Activated B cell treated with CpG ODN at 0.5 μM for 24 hours (primary cell): Measurements from ENCODE around the gene GNG3. TPM values are rescaled to one million over a fixed set of nuclear protein-coding genes. Genes with fewer than 3 reads are reported as not detected.
"Not testable (repeated sequence)": the region's sequence is repeated elsewhere in the genome, so short reads cannot be mapped to it uniquely, and the experiment has no call there.

ENCODE experiments used
- ATAC-seq: fragments of 200-7000 bp; cut with Tn5 transposase; one replicate; pipeline ENCODE4 v1.10.0; 2021; ENCODE audit warnings: low read depth, mild to moderate bottlenecking, moderate library complexity
- CTCF ChIA-PET: fragments of 350-600 bp; sonication (Branson Sonifier 250); formaldehyde crosslinking; loops from one replicate; lab custom pipeline; 2021; ENCODE audit warnings: antibody characterized with exemption; lab: Charles Lee
- POLR2A ChIA-PET: fragments of 350-600 bp; sonication (Branson Sonifier 250); formaldehyde crosslinking; loops from one replicate; lab custom pipeline; 2021; ENCODE audit warnings: antibody characterized with exemption; lab: Charles Lee
- DNase-seq: peaks from one replicate; pipeline ENCODE4 v3.0.0; 2022
- H3K27ac Mint-ChIP-seq: one replicate; pipeline ENCODE4 v1.8.0; 2020; ENCODE audit warnings: mixed read lengths
- H3K27me3 Mint-ChIP-seq: one replicate; pipeline ENCODE4 v1.8.0; 2021; ENCODE audit warnings: mixed read lengths
- H3K36me3 Mint-ChIP-seq: one replicate; pipeline ENCODE4 v1.8.0; 2021; ENCODE audit warnings: low read depth, mixed read lengths
- H3K4me1 Mint-ChIP-seq: one replicate; pipeline ENCODE4 v1.8.0; 2021; ENCODE audit warnings: mixed read lengths
- H3K4me3 Mint-ChIP-seq: one replicate; pipeline ENCODE4 v1.8.0; 2020; ENCODE audit warnings: mild to moderate bottlenecking, mixed read lengths
- H3K9me3 Mint-ChIP-seq: one replicate; pipeline ENCODE4 v1.8.0; 2020; ENCODE audit warnings: mixed read lengths
- intact Hi-C: fragments of 100-400 bp; cut with micrococcal nuclease; formaldehyde crosslinking; loops from one replicate; pipeline ENCODE4 v1.15.1; 2024
- total RNA-seq: library from RNA; stranded (reverse); gene quantifications from 2 replicates; pipeline ENCODE4 v1.2.3, GENCODE V29; 2022
- TF ChIP-seq, protein P1 (sequence below): fragments of 200-600 bp; IDR thresholded peaks from one replicate; pipeline ENCODE4 v1.8.0; 2022; ENCODE audit warnings: antibody characterized with exemption, mild to moderate bottlenecking

The GNG3 gene
- total RNA-seq, 1 donor from 2014 or later: 1.8 TPM

DNA sequence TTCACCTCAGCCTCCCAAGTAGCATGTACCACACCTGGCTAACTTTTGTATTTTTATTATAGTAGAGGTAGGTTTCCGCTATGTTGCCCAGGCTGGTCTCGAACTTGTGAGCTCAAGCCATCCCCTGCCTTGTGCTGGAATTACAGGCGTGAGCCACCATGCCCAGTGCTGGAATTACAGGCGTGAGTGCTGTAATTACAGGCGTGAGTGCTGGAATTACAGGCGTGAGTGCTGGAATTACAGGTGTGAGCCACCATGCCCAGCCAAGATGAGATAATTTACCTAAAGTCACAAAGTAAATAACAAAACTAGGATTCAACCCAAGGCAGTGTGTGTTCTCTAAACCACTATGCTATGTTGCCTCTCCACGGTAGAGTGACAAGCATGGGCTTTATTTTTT is 25.0 kb upstream of the GNG3 start:
- ChIA-PET POLR2A (interaction anchor here (0.6 to 3.1 kb wide), 2 partner anchors 10 to 173 kb away, joined by 3 to 18 read pairs; partner anchors contain the start of genes LBHD1 and UQCC3), CTCF (interaction anchor here (2.6 kb wide), 1 partner anchor 12 kb away, joined by 7 read pairs; no protein-coding TSS in a partner anchor)
- H3K4me1 Mint-ChIP-seq: peaks cover 25% of the 10 kb centered on the region
- peaks cover 4% of the 10 kb centered on the region for H3K27me3 Mint-ChIP-seq
- no peak for DNase-seq
- H3K36me3 Mint-ChIP-seq: peaks cover 13% of the 10 kb centered on the region
- no peak overlapping the region for H3K27ac Mint-ChIP-seq
- no peaks in the 10 kb centered on the region for H3K9me3 Mint-ChIP-seq
- TF ChIP-seq, protein P1, sequence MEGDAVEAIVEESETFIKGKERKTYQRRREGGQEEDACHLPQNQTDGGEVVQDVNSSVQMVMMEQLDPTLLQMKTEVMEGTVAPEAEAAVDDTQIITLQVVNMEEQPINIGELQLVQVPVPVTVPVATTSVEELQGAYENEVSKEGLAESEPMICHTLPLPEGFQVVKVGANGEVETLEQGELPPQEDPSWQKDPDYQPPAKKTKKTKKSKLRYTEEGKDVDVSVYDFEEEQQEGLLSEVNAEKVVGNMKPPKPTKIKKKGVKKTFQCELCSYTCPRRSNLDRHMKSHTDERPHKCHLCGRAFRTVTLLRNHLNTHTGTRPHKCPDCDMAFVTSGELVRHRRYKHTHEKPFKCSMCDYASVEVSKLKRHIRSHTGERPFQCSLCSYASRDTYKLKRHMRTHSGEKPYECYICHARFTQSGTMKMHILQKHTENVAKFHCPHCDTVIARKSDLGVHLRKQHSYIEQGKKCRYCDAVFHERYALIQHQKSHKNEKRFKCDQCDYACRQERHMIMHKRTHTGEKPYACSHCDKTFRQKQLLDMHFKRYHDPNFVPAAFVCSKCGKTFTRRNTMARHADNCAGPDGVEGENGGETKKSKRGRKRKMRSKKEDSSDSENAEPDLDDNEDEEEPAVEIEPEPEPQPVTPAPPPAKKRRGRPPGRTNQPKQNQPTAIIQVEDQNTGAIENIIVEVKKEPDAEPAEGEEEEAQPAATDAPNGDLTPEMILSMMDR: no peak
- intact Hi-C loops: no loop called here
- H3K4me3 Mint-ChIP-seq: no peak overlapping the region
- ATAC-seq: no peak

DNA sequence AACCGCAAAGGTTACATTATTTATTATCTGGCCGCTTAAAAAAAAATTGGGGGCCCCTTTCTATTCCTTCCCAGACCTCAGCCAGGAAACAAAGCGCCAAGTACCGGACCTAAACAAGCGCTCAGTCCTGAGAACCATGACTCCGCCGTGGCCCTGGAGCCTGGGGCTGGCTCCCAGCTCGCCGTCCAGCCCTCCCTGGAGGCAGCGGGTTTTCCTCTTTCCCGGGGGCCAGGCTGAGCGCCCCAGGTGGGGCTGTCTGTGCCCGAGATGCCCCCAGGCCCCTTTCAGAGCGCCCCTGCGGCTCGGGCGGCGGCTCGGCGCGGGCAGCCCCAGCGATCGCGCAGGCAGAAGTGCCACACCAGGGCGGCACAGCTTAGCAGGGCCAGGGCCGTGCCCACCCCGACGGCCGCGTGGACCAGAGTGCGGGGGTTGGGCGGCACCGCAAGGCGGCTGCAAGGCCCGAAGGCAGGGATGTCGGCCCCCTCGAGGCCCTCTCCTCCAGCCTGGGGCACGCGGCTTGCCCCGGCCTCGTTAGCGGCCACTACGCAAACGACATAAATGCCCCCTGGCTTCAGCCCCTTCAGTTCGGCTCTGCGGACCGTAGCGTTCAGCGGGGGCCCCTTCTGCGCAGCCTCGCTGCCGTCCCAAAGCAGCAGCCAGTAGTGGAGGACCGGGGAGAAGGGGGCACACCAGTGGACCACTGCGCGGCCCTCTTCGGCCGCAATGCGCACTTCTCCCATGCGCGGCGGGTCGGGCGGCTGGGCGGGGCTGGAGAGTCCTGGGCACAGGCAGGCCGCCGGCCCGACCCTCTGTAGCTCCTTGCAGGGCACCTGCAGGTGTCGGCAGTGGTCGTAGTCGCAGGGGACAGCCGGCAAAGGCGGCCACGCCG is 19.7 kb upstream of the GNG3 start:
- peaks cover 7% of the 10 kb centered on the region for H3K27me3 Mint-ChIP-seq
- no peaks in the 10 kb centered on the region for H3K4me1 Mint-ChIP-seq
- ChIA-PET POLR2A (interaction anchor here (0.6 to 1.6 kb wide), 5 partner anchors 20 to 128 kb away, joined by 3 to 8 read pairs (median 3); partner anchors contain the start of gene GANAB), CTCF (no interaction called here)
- peaks cover 23% of the 10 kb centered on the region for H3K36me3 Mint-ChIP-seq
- TF ChIP-seq, protein P1: no peak
- H3K9me3 Mint-ChIP-seq: no peaks in the 10 kb centered on the region
- no peak overlapping the region for H3K4me3 Mint-ChIP-seq
- intact Hi-C loops: no loop called here
- ATAC-seq: peak; percentile 28
- DNase-seq: no peak
- H3K27ac Mint-ChIP-seq: no peak overlapping the region

DNA sequence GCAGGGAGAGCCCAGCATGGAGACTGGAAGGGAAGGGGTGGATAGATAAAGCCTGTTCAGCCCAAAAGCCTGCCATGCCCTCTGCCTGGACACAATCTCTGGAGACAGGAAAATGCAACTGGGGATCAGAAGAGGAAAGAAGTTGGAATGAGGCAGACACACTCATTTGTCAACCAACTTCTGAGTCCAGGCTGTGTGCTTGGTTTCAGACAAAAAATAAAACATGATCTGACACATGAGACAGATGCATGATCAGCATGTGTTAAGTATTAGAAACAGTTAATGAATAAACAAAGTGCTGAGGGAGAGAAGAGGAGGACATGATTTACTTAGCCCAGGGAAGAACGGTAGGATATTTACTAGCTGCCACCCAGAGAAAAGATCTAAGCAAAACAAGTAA is 19.0 kb upstream of the GNG3 start:
- Mint-ChIP-seq H3K36me3 (peaks cover 25% of the 10 kb centered on the region), H3K4me3 (no peak overlapping the region), H3K27me3 (peaks cover 7% of the 10 kb centered on the region), H3K4me1 (no peaks in the 10 kb centered on the region), H3K27ac (no peak overlapping the region), H3K9me3 (no peaks in the 10 kb centered on the region)
- ChIA-PET POLR2A (interaction anchor here (0.6 to 1.6 kb wide), 3 partner anchors 17 to 42 kb away, joined by 3 to 8 read pairs (median 3); partner anchors contain the start of genes GANAB and UQCC3), CTCF (no interaction called here)
- intact Hi-C loops: no loop called here
- DNase-seq (no peak), ATAC-seq (no peak)
- TF ChIP-seq, protein P1: no peak

DNA sequence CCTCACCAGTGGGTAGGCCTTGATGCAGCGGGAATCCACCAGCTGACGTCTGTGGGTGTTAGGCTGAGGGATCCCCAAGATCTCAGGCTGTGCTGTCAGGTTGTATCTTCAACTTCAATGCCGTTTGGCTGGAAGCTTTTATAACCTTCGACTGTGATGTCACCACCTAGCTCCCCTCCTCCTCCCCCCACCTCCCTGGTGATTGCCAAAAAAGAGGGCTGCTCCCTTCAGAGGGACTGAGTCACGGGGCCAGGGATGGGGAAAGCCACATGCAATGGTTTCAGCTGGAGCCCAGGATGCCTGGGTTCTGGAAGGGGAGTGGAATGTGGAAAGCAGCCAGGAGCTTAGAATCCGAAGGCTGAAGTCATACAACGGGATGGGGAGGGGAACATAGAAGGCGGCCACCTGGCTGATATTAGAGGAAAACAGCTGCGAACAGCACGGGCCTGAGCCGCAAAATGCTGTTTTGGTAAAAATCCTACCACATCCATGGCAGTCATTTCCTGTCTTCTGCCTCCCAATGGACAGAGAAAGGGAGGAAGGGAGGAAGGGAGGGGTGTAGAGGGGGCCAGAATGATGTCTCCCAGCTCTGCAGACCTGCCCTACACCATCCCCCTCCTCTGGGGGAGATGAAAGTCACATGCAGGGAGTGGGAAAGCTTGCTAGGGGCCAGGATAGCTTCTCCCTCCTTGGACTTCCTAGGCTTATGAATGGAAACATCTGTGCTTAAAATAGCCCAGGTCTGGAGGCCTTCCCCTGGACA is 17.9 kb upstream of the GNG3 start, which contains the start of gene LRRN4CL:
TSS of gene LRRN4CL (minus strand) at position 110 of the 763 bp plus-strand sequence. CDS start 1,022 bp downstream, outside the sequence.
- Mint-ChIP-seq H3K27me3 (peaks cover 7% of the 10 kb centered on the region), H3K4me3 (no peak within 1 kb of the TSS), H3K4me1 (peaks cover 1% of the 10 kb centered on the region), H3K9me3 (no peaks in the 10 kb centered on the region), H3K27ac (no peak within 1 kb of the TSS), H3K36me3 (peaks cover 25% of the 10 kb centered on the region)
- intact Hi-C loops: no loop called here
- TF ChIP-seq, protein P1: no peak
- ChIA-PET POLR2A (interaction anchor here (1.1 to 1.5 kb wide), 5 partner anchors 9 to 98 kb away, joined by 3 to 8 read pairs (median 5); partner anchors contain the start of genes C11orf98, CSKMT, MTA2 and TUT1), CTCF (interaction anchor here (1.1 to 1.3 kb wide), 2 partner anchors 9 to 265 kb away, joined by 3 to 7 read pairs; no protein-coding TSS in a partner anchor)
- ATAC-seq (no peak), DNase-seq (no peak)

DNA sequence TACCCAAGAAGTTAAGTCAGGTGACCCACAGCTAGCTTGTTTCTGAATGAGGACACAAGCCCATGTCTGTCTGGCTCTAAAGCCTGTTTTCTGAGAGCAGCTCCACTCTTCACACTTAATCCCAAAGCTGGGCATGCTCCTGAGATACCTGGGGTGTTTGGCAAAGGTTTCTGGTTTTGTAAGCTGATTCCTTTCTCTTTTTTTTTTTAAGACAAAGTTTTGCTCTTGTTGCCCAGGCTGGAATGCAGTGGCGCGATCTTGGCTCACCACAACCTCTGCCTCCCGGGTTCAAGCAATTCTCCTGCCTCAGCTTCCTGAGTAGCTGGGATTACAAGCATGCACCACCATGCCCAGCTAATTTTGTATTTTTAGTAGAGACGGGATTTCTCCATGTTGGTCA is 13.9 kb upstream of the GNG3 start:
- not testable (repeated sequence) for ATAC-seq, DNase-seq, H3K27me3 Mint-ChIP-seq, H3K9me3 Mint-ChIP-seq, H3K27ac Mint-ChIP-seq, H3K4me3 Mint-ChIP-seq, H3K4me1 Mint-ChIP-seq
- ChIA-PET CTCF (interaction anchor here (0.6 to 4.7 kb wide), 15 partner anchors 9 to 300 kb away, joined by 3 to 37 read pairs (median 5); partner anchors contain the start of genes C11orf98, CSKMT and TUT1), POLR2A (interaction anchor here (0.6 to 1.9 kb wide), 7 partner anchors 13 to 269 kb away, joined by 3 to 8 read pairs (median 5); partner anchors contain the start of genes C11orf98, CSKMT and TUT1)
- intact Hi-C loops: loop anchor here (1.0 kb wide), 6 partner anchors 12 to 298 kb away; partner anchors contain the start of gene EML3
- peaks cover 25% of the 10 kb centered on the region for H3K36me3 Mint-ChIP-seq
